Left ventricle myocardium inferior (tissue), 1 donor: Measurements from ENCODE around the gene SPTBN1. TPM values are rescaled to one million over a fixed set of nuclear protein-coding genes. Genes with fewer than 3 reads are reported as not detected.

Experiments
- DNase-seq: peaks from one replicate; pipeline ENCODE4 v3.0.0-alpha.2; 2020
- H3K27ac ChIP-seq: fragments of 200-600 bp; replicated peaks from 2 replicates; pipeline ENCODE4 v1.8.0; 2021
- H3K27me3 ChIP-seq: fragments of 200-600 bp; 2 replicates; pipeline ENCODE4 v1.8.0; 2021; ENCODE audit warnings: low read depth
- H3K36me3 ChIP-seq: fragments of 200-600 bp; 2 replicates; pipeline ENCODE4 v1.8.0; 2021
- H3K4me1 ChIP-seq: fragments of 200-600 bp; 2 replicates; pipeline ENCODE4 v1.8.0; 2021
- H3K4me3 ChIP-seq: fragments of 200-600 bp; 2 replicates; pipeline ENCODE4 v1.8.0; 2021; ENCODE audit warnings: mild to moderate bottlenecking, moderate library complexity
- H3K9me3 ChIP-seq: fragments of 200-600 bp; replicated peaks from 2 replicates; pipeline ENCODE4 v1.8.0; 2021
- intact Hi-C: fragments of 100-400 bp; cut with micrococcal nuclease; formaldehyde crosslinking; loops from one replicate; pipeline ENCODE4 v1.11.0; 2022
- total RNA-seq: library from RNA; stranded (reverse); fragmentation: NEBNext Ultra II Directional; extraction: Animal tissue kit (Norgen Biotek cat#: 25700); gene quantifications from one replicate; pipeline ENCODE4 v1.2.1, GENCODE V29; 2021
- TF ChIP-seq, protein P1 (sequence below): fragments of 200-600 bp; IDR thresholded peaks from 2 replicates; pipeline ENCODE4 v1.8.0; 2021; ENCODE audit warnings: antibody characterized with exemption, mild to moderate bottlenecking, borderline replicate concordance
- donor health status: DM: no; HTN: yes; CAD: no; lungs with severe emphysema.

Gene SPTBN1
- total RNA-seq, 1 donor from 2014 or later = 484 TPM

DNA sequence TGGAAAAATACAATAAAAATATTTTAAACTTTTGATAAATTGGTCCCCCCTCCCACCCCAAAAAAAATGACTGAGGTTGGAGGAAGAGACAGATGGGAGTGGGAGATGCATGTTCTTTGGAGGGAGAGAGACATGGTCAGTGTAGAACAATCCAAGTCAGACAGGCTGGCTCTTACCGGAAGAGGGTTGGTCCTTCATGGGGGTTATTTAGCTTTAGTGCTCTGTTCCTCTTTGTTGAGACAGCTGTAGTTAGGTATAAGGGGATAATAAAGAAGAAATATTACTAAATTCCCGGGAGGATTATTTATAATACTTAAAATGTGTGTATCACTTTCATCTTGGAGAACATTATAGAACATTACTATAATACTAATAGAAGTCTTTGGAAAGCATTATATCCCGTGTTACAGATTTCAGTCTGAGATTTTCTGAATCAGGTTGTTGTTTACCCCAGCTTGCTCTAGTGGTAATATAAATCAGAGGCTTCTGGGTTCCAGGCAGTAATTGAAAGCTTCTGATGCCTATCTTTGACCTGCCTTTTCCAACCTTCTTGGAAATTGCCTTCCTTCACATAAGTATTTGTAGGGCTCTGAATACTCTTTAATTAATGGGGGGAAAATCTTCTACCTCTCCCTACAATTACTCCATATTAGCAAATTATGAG, 87.7 kb downstream of the SPTBN1 start:
- Histone ChIP-seq H3K27ac (no peak overlapping the region), H3K27me3 (no peaks in the 10 kb centered on the region), H3K4me1 (peaks cover 94% of the 10 kb centered on the region), H3K4me3 (no peak overlapping the region), H3K9me3 (no peaks in the 10 kb centered on the region), H3K36me3 (peaks cover 2% of the 10 kb centered on the region)
- TF ChIP-seq, protein P1, sequence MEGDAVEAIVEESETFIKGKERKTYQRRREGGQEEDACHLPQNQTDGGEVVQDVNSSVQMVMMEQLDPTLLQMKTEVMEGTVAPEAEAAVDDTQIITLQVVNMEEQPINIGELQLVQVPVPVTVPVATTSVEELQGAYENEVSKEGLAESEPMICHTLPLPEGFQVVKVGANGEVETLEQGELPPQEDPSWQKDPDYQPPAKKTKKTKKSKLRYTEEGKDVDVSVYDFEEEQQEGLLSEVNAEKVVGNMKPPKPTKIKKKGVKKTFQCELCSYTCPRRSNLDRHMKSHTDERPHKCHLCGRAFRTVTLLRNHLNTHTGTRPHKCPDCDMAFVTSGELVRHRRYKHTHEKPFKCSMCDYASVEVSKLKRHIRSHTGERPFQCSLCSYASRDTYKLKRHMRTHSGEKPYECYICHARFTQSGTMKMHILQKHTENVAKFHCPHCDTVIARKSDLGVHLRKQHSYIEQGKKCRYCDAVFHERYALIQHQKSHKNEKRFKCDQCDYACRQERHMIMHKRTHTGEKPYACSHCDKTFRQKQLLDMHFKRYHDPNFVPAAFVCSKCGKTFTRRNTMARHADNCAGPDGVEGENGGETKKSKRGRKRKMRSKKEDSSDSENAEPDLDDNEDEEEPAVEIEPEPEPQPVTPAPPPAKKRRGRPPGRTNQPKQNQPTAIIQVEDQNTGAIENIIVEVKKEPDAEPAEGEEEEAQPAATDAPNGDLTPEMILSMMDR = no peak
- intact Hi-C loops = no loop called here
- DNase-seq = no peak

DNA sequence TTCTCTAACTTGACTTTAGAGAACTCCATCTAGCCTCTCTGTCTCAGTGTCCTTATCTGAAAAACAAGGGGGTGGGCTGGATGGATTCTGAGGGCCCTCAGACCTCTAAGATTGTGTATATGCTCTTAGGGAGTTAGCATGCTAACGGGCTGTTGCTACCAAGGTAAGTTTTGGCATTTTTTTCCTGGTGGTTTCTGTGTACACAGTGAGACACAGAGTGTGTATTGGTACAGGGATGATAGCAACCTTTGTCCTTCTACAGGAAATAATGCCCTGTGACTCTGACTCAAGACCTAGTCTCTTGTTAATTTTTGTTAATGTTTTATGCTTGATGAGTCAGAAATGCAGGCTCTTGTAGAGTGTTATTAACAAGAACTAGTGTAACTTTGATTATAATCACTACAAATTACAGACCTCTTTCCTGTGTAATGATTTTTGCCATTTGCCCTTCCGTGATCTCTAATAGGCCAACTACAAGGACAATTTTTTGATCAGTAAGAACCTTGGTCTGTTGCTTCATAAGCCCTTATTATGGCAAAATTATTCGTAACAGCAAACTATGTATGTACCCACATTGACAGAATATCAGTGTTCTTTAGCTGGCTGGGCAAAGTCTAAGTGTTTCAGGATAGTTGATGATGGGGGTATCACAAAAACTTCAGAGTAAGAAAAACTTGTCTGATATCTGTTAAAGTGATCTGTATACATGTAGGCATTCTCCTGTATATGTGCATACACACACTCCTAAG, 89.7 kb downstream of the SPTBN1 start:
- Histone ChIP-seq H3K36me3 (no peaks in the 10 kb centered on the region), H3K4me1 (peaks cover 94% of the 10 kb centered on the region), H3K27me3 (no peaks in the 10 kb centered on the region), H3K4me3 (no peak overlapping the region), H3K9me3 (no peaks in the 10 kb centered on the region), H3K27ac (peak overlapping the region; percentile 7)
- TF ChIP-seq, protein P1 = no peak
- intact Hi-C loops = no loop called here
- DNase-seq = no peak

DNA sequence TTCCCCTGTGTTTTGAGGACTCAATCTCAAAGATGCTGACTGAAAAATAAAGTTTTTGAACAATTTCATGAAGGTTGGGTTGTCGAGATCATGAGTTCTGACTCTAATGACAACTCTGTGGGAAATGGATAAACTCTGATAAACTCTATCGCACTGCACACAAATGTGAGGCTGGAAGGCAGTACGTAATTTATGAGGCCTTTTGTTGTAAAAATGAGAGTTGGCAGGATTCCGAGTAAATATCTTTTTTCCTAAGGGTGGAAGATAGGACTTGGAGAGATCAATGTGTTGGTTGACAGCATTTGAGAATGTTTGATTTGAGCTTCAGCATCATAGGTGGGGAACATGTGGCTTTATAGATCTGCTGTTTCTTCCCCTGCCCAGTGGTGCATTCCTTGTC, 90.4 kb downstream of the SPTBN1 start:
- H3K9me3 ChIP-seq = no peaks in the 10 kb centered on the region
- no peaks in the 10 kb centered on the region for H3K36me3 ChIP-seq
- no peak overlapping the region for H3K4me3 ChIP-seq
- TF ChIP-seq, protein P1 = no peak
- no peaks in the 10 kb centered on the region for H3K27me3 ChIP-seq
- intact Hi-C loops = no loop called here
- peaks cover 94% of the 10 kb centered on the region for H3K4me1 ChIP-seq
- DNase-seq = no peak
- H3K27ac ChIP-seq = peak overlapping the region; percentile 7

DNA sequence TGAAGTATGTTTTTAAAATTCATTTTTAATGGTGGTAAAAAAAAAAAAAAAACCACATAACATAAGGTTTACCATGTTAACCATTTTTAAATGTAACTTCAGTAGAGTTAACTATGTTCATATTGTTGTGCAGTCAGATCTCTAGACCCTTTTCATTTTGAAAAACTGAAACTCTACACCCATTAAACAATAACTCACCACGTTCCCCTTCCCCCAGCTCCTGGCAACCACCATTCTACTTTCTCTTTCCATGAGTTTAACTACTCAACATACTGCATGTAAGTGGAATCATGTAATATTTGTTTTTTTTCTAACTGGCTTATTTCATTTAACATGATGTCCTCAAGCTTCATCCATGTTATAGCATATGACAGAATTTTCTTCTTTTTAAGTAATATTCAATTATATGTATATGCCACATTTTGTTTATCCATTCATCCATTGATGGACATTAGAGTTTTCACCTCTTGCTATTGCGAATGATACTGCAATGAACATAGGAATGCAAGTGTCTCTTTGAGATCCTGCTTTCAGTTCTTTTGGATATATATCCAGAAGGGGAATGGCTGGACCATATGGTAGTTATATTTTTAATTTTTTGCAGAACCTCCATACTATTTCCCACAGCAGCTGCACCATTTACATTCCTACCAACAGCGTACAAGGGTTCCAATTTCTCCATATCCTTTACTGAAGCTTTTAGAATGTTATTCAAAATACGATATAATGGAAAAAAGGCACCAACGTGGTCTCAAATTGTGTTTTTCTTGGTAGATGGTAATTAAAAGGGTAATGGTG, 91.0 kb downstream of the SPTBN1 start:
- TF ChIP-seq, protein P1 = no peak
- Histone ChIP-seq H3K27me3 (no peaks in the 10 kb centered on the region), H3K36me3 (no peaks in the 10 kb centered on the region), H3K9me3 (no peaks in the 10 kb centered on the region), H3K27ac (no peak overlapping the region), H3K4me1 (peaks cover 94% of the 10 kb centered on the region), H3K4me3 (no peak overlapping the region)
- no peak for DNase-seq
- intact Hi-C loops = no loop called here

DNA sequence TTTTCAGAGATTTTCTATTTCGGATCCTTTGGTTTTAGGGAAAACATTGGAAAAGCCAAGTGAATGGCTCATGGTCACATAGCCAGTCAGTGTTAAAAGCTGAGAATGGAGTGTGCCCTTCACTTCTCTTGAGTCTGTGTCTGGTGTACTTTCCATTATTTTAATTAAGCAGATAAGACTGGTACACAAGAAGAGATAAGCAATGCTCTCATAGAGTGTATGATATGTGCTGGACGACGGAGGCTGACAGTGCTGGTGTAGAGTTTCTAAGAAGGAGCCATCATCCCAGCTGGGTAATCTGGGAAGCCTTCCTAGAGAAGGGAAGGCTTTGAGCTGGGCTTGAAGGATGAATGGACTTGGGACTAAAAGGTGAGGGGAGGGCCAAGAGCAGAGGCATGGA, 93.3 kb downstream of the SPTBN1 start:
- TF ChIP-seq, protein P1 = no peak
- intact Hi-C loops = no loop called here
- DNase-seq = no peak
- Histone ChIP-seq H3K36me3 (no peaks in the 10 kb centered on the region), H3K4me1 (peaks cover 94% of the 10 kb centered on the region), H3K27ac (peak overlapping the region; percentile 47), H3K27me3 (no peaks in the 10 kb centered on the region), H3K9me3 (no peaks in the 10 kb centered on the region), H3K4me3 (no peak overlapping the region)
